Measurements from ENCODE around the gene MRPL21. TPM values are rescaled to one million over a fixed set of nuclear protein-coding genes. Genes with fewer than 3 reads are reported as not detected.

MRPL21 gene
- total and polyA plus RNA-seq, 2 of the 13 experiments (the other 11 are each of a cell fraction or from before 2014, with no cell fraction given): 61.5 to 100 TPM

DNA sequence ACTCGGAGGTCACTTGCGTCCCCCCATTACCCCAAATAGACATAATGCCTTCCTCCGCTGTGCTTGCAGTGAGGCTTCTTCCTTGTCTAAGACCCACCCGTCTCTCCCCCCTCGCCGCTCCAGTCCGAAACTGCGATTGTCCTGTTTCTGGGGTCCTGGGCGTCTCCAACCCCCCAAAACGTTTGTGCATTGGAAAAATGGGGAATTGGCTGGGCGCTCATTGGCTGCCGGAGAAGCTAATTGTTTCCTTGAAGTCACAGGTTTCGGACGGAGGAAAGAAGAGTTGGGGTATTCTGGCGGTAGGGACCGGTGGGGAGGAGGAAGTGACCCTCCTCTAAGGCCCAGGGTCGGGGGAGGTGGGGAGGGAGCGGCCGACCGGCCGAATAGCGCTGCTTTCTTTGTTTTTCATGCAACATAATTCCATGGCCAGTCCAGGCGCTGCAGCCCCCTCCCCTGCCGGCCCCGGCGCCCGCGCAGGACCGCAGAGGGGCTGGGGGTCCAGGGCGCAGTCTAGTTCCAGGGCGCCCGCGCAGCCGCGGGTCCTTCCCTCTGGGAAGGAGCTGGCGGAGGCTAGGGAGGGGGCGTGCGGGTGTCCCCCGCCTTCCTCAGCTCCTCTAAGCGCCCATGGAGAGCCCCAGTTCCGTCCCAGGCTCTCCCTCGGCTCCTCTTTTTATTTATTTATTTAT is 49.2 kb downstream of the MRPL21 start:
- intact Hi-C loops (cut with micrococcal nuclease; ENCODE audit: unreplicated experiment): no loop called here
- DNase-seq (ENCODE audit: low spot score) (no peak), FAIRE-seq (no peak), ATAC-seq (no peak)
- no peaks in the 10 kb centered on the region for H3K9me3 ChIP-seq (ENCODE audit: low read length)
- in situ Hi-C loops (cut with HindIII; ENCODE audit: extremely low pct_ligation_motif_present, low pct_unique_long_range_greater_than_20kb): no loop called here
- WGBS (ENCODE audit: low lambda C conversion rate): 93% methylated on average over 35 of the region's 42 CpGs
- H2AFZ ChIP-seq (ENCODE audit: low read length): no peak overlapping the region
- no peak overlapping the region for H3K4me3 ChIP-seq (replicated peaks in 1 of 3; ENCODE audit: insufficient read depth in 1 of 3, low read depth in 2 of 3, low read length in 3 of 3)
- no peaks in the 10 kb centered on the region for H3K36me3 ChIP-seq (replicated peaks in 1 of 2; ENCODE audit: control insufficient read depth in 1 of 2, insufficient read depth in 2 of 2, low read length in 2 of 2)
- H3K27ac ChIP-seq (ENCODE audit: extremely low read length, insufficient read depth, low read length): no peak overlapping the region
- H3K4me1 ChIP-seq (ENCODE audit: insufficient read depth, low read length): peaks cover 61% of the 10 kb centered on the region
- no TSS peak for BruUV-seq (replicated peaks)
- H3K9ac ChIP-seq (ENCODE audit: insufficient read depth, low read depth, low read length): no peak overlapping the region
- H3K4me2 ChIP-seq (ENCODE audit: low read depth, low read length): no peak overlapping the region
- no peaks in the 10 kb centered on the region for H4K20me1 ChIP-seq (ENCODE audit: insufficient read depth, low read length)
- ChIA-PET POLR2A (interaction anchor here (1.2 kb wide), 1 partner anchor 10 kb away, joined by 3 read pairs; no protein-coding TSS in a partner anchor), CTCF (ENCODE audit: low intra/inter-chr PET ratio, low total read pairs) (no interaction called here)
- TF ChIP-seq, protein P1, sequence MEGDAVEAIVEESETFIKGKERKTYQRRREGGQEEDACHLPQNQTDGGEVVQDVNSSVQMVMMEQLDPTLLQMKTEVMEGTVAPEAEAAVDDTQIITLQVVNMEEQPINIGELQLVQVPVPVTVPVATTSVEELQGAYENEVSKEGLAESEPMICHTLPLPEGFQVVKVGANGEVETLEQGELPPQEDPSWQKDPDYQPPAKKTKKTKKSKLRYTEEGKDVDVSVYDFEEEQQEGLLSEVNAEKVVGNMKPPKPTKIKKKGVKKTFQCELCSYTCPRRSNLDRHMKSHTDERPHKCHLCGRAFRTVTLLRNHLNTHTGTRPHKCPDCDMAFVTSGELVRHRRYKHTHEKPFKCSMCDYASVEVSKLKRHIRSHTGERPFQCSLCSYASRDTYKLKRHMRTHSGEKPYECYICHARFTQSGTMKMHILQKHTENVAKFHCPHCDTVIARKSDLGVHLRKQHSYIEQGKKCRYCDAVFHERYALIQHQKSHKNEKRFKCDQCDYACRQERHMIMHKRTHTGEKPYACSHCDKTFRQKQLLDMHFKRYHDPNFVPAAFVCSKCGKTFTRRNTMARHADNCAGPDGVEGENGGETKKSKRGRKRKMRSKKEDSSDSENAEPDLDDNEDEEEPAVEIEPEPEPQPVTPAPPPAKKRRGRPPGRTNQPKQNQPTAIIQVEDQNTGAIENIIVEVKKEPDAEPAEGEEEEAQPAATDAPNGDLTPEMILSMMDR (CRISPR knock-in tag; IDR thresholded peaks at IDR 0.05): no peak
- TF ChIP-seq ZNF720 (CRISPR knock-in tag; IDR thresholded peaks at IDR 0.05) (no peak), ZNF644 (CRISPR knock-in tag; IDR thresholded peaks at IDR 0.05; ENCODE audit: low read depth) (no peak), ZBTB38 (CRISPR knock-in tag; IDR thresholded peaks at IDR 0.05) (no peak)
- no peaks in the 10 kb centered on the region for H3K79me2 ChIP-seq (ENCODE audit: insufficient read depth, low read length)
- H3K27me3 ChIP-seq (ENCODE audit: control insufficient read depth in 1 of 2, insufficient read depth in 2 of 2, low read length in 2 of 2): no peaks in the 10 kb centered on the region

DNA sequence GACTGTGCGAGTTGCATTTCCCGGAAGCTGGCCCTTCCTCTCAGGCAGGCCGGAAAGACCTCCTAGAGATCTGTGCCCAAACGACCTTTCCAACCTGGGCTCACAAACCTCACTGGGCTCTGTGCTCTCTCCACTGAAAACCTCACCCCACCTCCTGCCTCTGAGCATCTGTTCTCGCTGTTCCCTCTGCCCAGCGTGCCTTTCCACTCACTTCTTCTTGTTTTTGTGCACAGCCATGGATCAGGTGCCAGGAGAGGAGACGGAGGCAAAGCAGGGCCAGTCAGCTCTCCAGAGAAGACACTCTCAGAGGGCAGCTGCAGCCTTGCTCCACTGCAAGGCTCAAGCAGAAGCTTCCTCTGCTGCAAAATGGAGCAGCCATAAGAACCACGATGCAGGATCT is 51.0 kb downstream of the MRPL21 start:
- H3K9ac ChIP-seq (ENCODE audit: insufficient read depth, low read depth, low read length): no peak overlapping the region
- 81% methylated on average over 8 of the region's 8 CpGs for WGBS (ENCODE audit: low lambda C conversion rate)
- H2AFZ ChIP-seq (ENCODE audit: low read length): no peak overlapping the region
- H3K9me3 ChIP-seq (ENCODE audit: low read length): no peaks in the 10 kb centered on the region
- FAIRE-seq (no peak), ATAC-seq (no peak), DNase-seq (ENCODE audit: low spot score) (no peak)
- no peak overlapping the region for H3K4me2 ChIP-seq (ENCODE audit: low read depth, low read length)
- BruUV-seq (replicated peaks): no TSS peak
- peaks cover 61% of the 10 kb centered on the region for H3K4me1 ChIP-seq (ENCODE audit: insufficient read depth, low read length)
- POLR2A ChIA-PET: no interaction called here
- no peaks in the 10 kb centered on the region for H3K79me2 ChIP-seq (ENCODE audit: insufficient read depth, low read length)
- intact Hi-C loops (cut with micrococcal nuclease; ENCODE audit: unreplicated experiment) (no loop called here), in situ Hi-C loops (cut with HindIII; ENCODE audit: extremely low pct_ligation_motif_present, low pct_unique_long_range_greater_than_20kb) (no loop called here)
- CTCF ChIA-PET (ENCODE audit: low intra/inter-chr PET ratio, low total read pairs): no interaction called here
- no peak overlapping the region for H3K27ac ChIP-seq (ENCODE audit: extremely low read length, insufficient read depth, low read length)
- no peaks in the 10 kb centered on the region for H3K36me3 ChIP-seq (replicated peaks in 1 of 2; ENCODE audit: control insufficient read depth in 1 of 2, insufficient read depth in 2 of 2, low read length in 2 of 2)
- no peaks in the 10 kb centered on the region for H3K27me3 ChIP-seq (ENCODE audit: control insufficient read depth in 1 of 2, insufficient read depth in 2 of 2, low read length in 2 of 2)
- TF ChIP-seq ZMYM3 (CRISPR knock-in tag; IDR thresholded peaks at IDR 0.05) (peak; percentile 59; the same call in 1 of the 2 replicates), AKAP8 (CRISPR knock-in tag; IDR thresholded peaks at IDR 0.05) (no peak), ZNF501 (CRISPR knock-in tag; IDR thresholded peaks at IDR 0.05) (0 out of 2 replicates have a peak, but pooled peaks have one; percentile 20), NCOA1 (CRISPR knock-in tag; IDR thresholded peaks at IDR 0.05) (no peak), CREB1 (IDR thresholded peaks at IDR 0.05) (no peak), CREB1 (CRISPR knock-in tag; IDR thresholded peaks at IDR 0.05) (no peak), KDM1A (CRISPR knock-in tag; IDR thresholded peaks at IDR 0.05) (0 out of 2 replicates have a peak, but pooled peaks have one; percentile 34)
- H4K20me1 ChIP-seq (ENCODE audit: insufficient read depth, low read length): no peaks in the 10 kb centered on the region
- no peak overlapping the region for H3K4me3 ChIP-seq (replicated peaks in 1 of 3; ENCODE audit: insufficient read depth in 1 of 3, low read depth in 2 of 3, low read length in 3 of 3)

All from HepG2 (cell line).